Measurements from ENCODE around the gene BPGM. TPM values are rescaled to one million over a fixed set of nuclear protein-coding genes. Genes with fewer than 3 reads are reported as not detected.

Gene BPGM
- total and polyA plus RNA-seq, 2 experiments from 2014 or later: 16.9 TPM

- Histone ChIP-seq H3F3A (replicated peaks; ENCODE audit: low read depth) (no peaks in the 10 kb centered on the region), H2AFZ (no peak overlapping the region), H3K27ac (ENCODE audit: low read depth) (no peak overlapping the region), H3K36me3 (ENCODE audit: insufficient read depth) (no peaks in the 10 kb centered on the region), H3K4me3 (no peak overlapping the region), H4K20me1 (replicated peaks; ENCODE audit: insufficient read depth) (no peaks in the 10 kb centered on the region), H3K9me2 (ENCODE audit: insufficient read depth) (no peaks in the 10 kb centered on the region), H3K27me3 (ENCODE audit: insufficient read depth) (no peaks in the 10 kb centered on the region), H3K79me2 (replicated peaks; ENCODE audit: insufficient read depth) (no peaks in the 10 kb centered on the region), H3K4me1 (ENCODE audit: insufficient read depth) (peaks cover 8% of the 10 kb centered on the region; the same call in 1 of the 2 replicates), H3K4me2 (no peak overlapping the region)
- Mint-ChIP-seq H3K27me3 (ENCODE audit: insufficient read depth, low read depth, poor library complexity) (no peaks in the 10 kb centered on the region), H3K27ac (no peak overlapping the region), H3K4me3 (no peak overlapping the region), H3K36me3 (ENCODE audit: low read depth) (no peaks in the 10 kb centered on the region), H3K4me1 (peaks cover 4% of the 10 kb centered on the region; the same call in 2 of the 3 replicates), H3K9me3 (no peaks in the 10 kb centered on the region)
- ATAC-seq (no peak), DNase-seq (ENCODE audit: low spot score) (no peak)
- TF ChIP-seq ETS1 (IDR thresholded peaks at IDR 0.05) (no peak), CTCF (conservative IDR thresholded peaks at IDR 0.05; ENCODE audit: low read depth in 2 of 2) (no peak)
These were observed 21.1 kb upstream of the BPGM start for GRCh38 chr7:134625550-134625949.

GRCh38 chr7:134627109-134627774 lies 19.4 kb upstream of the BPGM start:
- no peaks in the 10 kb centered on the region for H3K9me3 Mint-ChIP-seq
- DNase-seq (ENCODE audit: low spot score): no peak
- H3K4me1 ChIP-seq (ENCODE audit: insufficient read depth): peaks cover 8% of the 10 kb centered on the region; the same call in 1 of the 2 replicates
- H2AFZ ChIP-seq: no peak overlapping the region
- no peaks in the 10 kb centered on the region for H4K20me1 ChIP-seq (replicated peaks; ENCODE audit: insufficient read depth)
- no peaks in the 10 kb centered on the region for H3K9me2 ChIP-seq (ENCODE audit: insufficient read depth)
- no peaks in the 10 kb centered on the region for H3K27me3 ChIP-seq (ENCODE audit: insufficient read depth)
- no peak overlapping the region for H3K27ac ChIP-seq (ENCODE audit: low read depth)
- no peak overlapping the region for H3K27ac Mint-ChIP-seq
- no peaks in the 10 kb centered on the region for H3K36me3 Mint-ChIP-seq (ENCODE audit: low read depth)
- H3F3A ChIP-seq (replicated peaks; ENCODE audit: low read depth): no peaks in the 10 kb centered on the region
- no peaks in the 10 kb centered on the region for H3K79me2 ChIP-seq (replicated peaks; ENCODE audit: insufficient read depth)
- H3K4me3 Mint-ChIP-seq: no peak overlapping the region
- H3K4me1 Mint-ChIP-seq: peaks cover 4% of the 10 kb centered on the region; the same call in 2 of the 3 replicates
- no peak for ATAC-seq
- H3K27me3 Mint-ChIP-seq (ENCODE audit: insufficient read depth, low read depth, poor library complexity): no peaks in the 10 kb centered on the region
- H3K36me3 ChIP-seq (ENCODE audit: insufficient read depth): no peaks in the 10 kb centered on the region
- no peak overlapping the region for H3K4me3 ChIP-seq
- no peak for TF ChIP-seq POLR2AphosphoS5 (IDR thresholded peaks at IDR 0.05; ENCODE audit: low read depth)
- no peak overlapping the region for H3K4me2 ChIP-seq

- Mint-ChIP-seq H3K4me3 (no peak overlapping the region), H3K4me1 (peaks cover 4% of the 10 kb centered on the region; the same call in 2 of the 3 replicates), H3K36me3 (ENCODE audit: low read depth) (no peaks in the 10 kb centered on the region), H3K27ac (no peak overlapping the region), H3K9me3 (no peaks in the 10 kb centered on the region), H3K27me3 (ENCODE audit: insufficient read depth, low read depth, poor library complexity) (no peaks in the 10 kb centered on the region)
- Histone ChIP-seq H3K4me1 (ENCODE audit: insufficient read depth) (peaks cover 8% of the 10 kb centered on the region; the same call in 1 of the 2 replicates), H2AFZ (no peak overlapping the region), H4K20me1 (replicated peaks; ENCODE audit: insufficient read depth) (no peaks in the 10 kb centered on the region), H3K79me2 (replicated peaks; ENCODE audit: insufficient read depth) (no peaks in the 10 kb centered on the region), H3K36me3 (ENCODE audit: insufficient read depth) (no peaks in the 10 kb centered on the region), H3K27me3 (ENCODE audit: insufficient read depth) (no peaks in the 10 kb centered on the region), H3F3A (replicated peaks; ENCODE audit: low read depth) (no peaks in the 10 kb centered on the region), H3K27ac (ENCODE audit: low read depth) (no peak overlapping the region), H3K4me2 (no peak overlapping the region), H3K9me2 (ENCODE audit: insufficient read depth) (no peaks in the 10 kb centered on the region), H3K4me3 (no peak overlapping the region)
- DNase-seq (ENCODE audit: low spot score) (no peak), ATAC-seq (no peak)
- TF ChIP-seq CTCF (conservative IDR thresholded peaks at IDR 0.05; ENCODE audit: low read depth in 2 of 2) (no peak), ETS1 (IDR thresholded peaks at IDR 0.05) (no peak), REST (IDR thresholded peaks at IDR 0.05; ENCODE audit: unreplicated experiment) (no peak), EZH2 (IDR thresholded peaks at IDR 0.05; ENCODE audit: low read depth, unreplicated experiment) (no peak), NANOG (IDR thresholded peaks at IDR 0.05; ENCODE audit: borderline replicate concordance) (no peak), ZNF331 (CRISPR knock-in tag; IDR thresholded peaks at IDR 0.05; ENCODE audit: low read depth) (no peak), POLR2AphosphoS5 (IDR thresholded peaks at IDR 0.05; ENCODE audit: low read depth) (no peak), STAT1 (IDR thresholded peaks at IDR 0.05; ENCODE audit: unreplicated experiment) (no peak)
These were observed 18.9 kb upstream of the BPGM start for GRCh38 chr7:134627775-134628153.
